ENCODE data around the gene TGFA.

TGFA gene

GRCh38 chr2:70560040-70560439 lies 6.4 kb upstream of the TGFA start:
- no peaks in the 10 kb centered on the region for H3K79me2 ChIP-seq (ENCODE audit: control insufficient read depth, low read length)
- H4K20me1 ChIP-seq (ENCODE audit: control insufficient read depth, insufficient read depth, low read depth, low read length), result no peaks in the 10 kb centered on the region
- H3K27me3 ChIP-seq (ENCODE audit: control insufficient read depth, low read length), result peaks cover 5% of the 10 kb centered on the region; the same call in 1 of the 2 replicates
- no peaks in the 10 kb centered on the region for H3K36me3 ChIP-seq (ENCODE audit: control insufficient read depth, low read length)
- no peaks in the 10 kb centered on the region for H3K9me3 ChIP-seq (ENCODE audit: control insufficient read depth, insufficient read depth, low read length)
- H3K4me3 ChIP-seq (ENCODE audit: low read length), result no peak overlapping the region
- H3K27ac ChIP-seq (ENCODE audit: low read depth, low read length), result no peak overlapping the region
- H3K4me2 ChIP-seq (ENCODE audit: low read length), result no peak overlapping the region
- no peaks in the 10 kb centered on the region for H3F3A ChIP-seq (ENCODE audit: control insufficient read depth, insufficient read depth)
- TF ChIP-seq CTCF (IDR thresholded peaks at IDR 0.05; ENCODE audit: low read depth, low read length, poor library complexity, severe bottlenecking) (no peak), EZH2phosphoT487 (IDR thresholded peaks at IDR 0.05; ENCODE audit: borderline replicate concordance, low read length) (no peak)
- H3K9me2 ChIP-seq (replicated peaks; ENCODE audit: control insufficient read depth, low read length), result no peaks in the 10 kb centered on the region
- no peaks in the 10 kb centered on the region for H3K4me1 ChIP-seq (ENCODE audit: control insufficient read depth, low read length)

- Histone ChIP-seq H3K27ac (ENCODE audit: low read depth, low read length) (no peak overlapping the region), H3F3A (ENCODE audit: control insufficient read depth, insufficient read depth) (no peaks in the 10 kb centered on the region), H3K4me3 (ENCODE audit: low read length) (no peak overlapping the region), H3K36me3 (ENCODE audit: control insufficient read depth, low read length) (no peaks in the 10 kb centered on the region), H3K79me2 (ENCODE audit: control insufficient read depth, low read length) (no peaks in the 10 kb centered on the region), H3K27me3 (ENCODE audit: control insufficient read depth, low read length) (peaks cover 19% of the 10 kb centered on the region), H4K20me1 (ENCODE audit: control insufficient read depth, insufficient read depth, low read depth, low read length) (no peaks in the 10 kb centered on the region), H3K9me3 (ENCODE audit: control insufficient read depth, insufficient read depth, low read length) (no peaks in the 10 kb centered on the region), H3K4me1 (ENCODE audit: control insufficient read depth, low read length) (no peaks in the 10 kb centered on the region; the same call in 1 of the 2 replicates), H3K9me2 (replicated peaks; ENCODE audit: control insufficient read depth, low read length) (no peaks in the 10 kb centered on the region), H3K4me2 (ENCODE audit: low read length) (no peak overlapping the region)
- TF ChIP-seq CTCF (IDR thresholded peaks at IDR 0.05; ENCODE audit: low read depth, low read length, poor library complexity, severe bottlenecking) (no peak), EZH2phosphoT487 (IDR thresholded peaks at IDR 0.05; ENCODE audit: borderline replicate concordance, low read length) (no peak)
These were observed 4.7 kb upstream of the TGFA start for GRCh38 chr2:70558195-70558808.

GRCh38 chr2:70557171-70557838 lies 3.7 kb upstream of the TGFA start:
- no peaks in the 10 kb centered on the region for H4K20me1 ChIP-seq (ENCODE audit: control insufficient read depth, insufficient read depth, low read depth, low read length)
- H3K4me2 ChIP-seq (ENCODE audit: low read length), result no peak overlapping the region
- H3K79me2 ChIP-seq (ENCODE audit: control insufficient read depth, low read length), result no peaks in the 10 kb centered on the region
- no peak overlapping the region for H3K4me3 ChIP-seq (ENCODE audit: low read length)
- no peaks in the 10 kb centered on the region for H3F3A ChIP-seq (ENCODE audit: control insufficient read depth, insufficient read depth)
- H3K36me3 ChIP-seq (ENCODE audit: control insufficient read depth, low read length), result no peaks in the 10 kb centered on the region
- H3K4me1 ChIP-seq (ENCODE audit: control insufficient read depth, low read length), result no peaks in the 10 kb centered on the region; the same call in 1 of the 2 replicates
- H3K9me2 ChIP-seq (replicated peaks; ENCODE audit: control insufficient read depth, low read length), result no peaks in the 10 kb centered on the region
- no peaks in the 10 kb centered on the region for H3K9me3 ChIP-seq (ENCODE audit: control insufficient read depth, insufficient read depth, low read length)
- no peak overlapping the region for H3K27ac ChIP-seq (ENCODE audit: low read depth, low read length)
- peaks cover 29% of the 10 kb centered on the region for H3K27me3 ChIP-seq (ENCODE audit: control insufficient read depth, low read length)
- TF ChIP-seq CTCF (IDR thresholded peaks at IDR 0.05; ENCODE audit: low read depth, low read length, poor library complexity, severe bottlenecking) (no peak), EZH2phosphoT487 (IDR thresholded peaks at IDR 0.05; ENCODE audit: borderline replicate concordance, low read length) (no peak)
